Urinary bladder (tissue), 4 donors: ENCODE results near the gene KIF21A. TPM values are rescaled to one million over a fixed set of nuclear protein-coding genes. Genes with fewer than 3 reads are reported as not detected.
A peak's percentile ranks its signal among the peaks of the same experiment; 100 is the strongest.

Experiments
- DNase-seq: peaks from one replicate; pipeline ENCODE4 v3.0.0-alpha.2; 2015; ENCODE audit errors: extremely low spot score
- H3K27ac ChIP-seq: one replicate; pipeline ENCODE4 v1.5.1; 2013; ENCODE audit warnings: low read depth, mild to moderate bottlenecking, moderate library complexity
- H3K36me3 ChIP-seq: one replicate; pipeline ENCODE4 v1.6.1; 2013; ENCODE audit warnings: mild to moderate bottlenecking, moderate library complexity; ENCODE audit not compliant: insufficient read depth
- H3K4me1 ChIP-seq: one replicate; pipeline ENCODE4 v1.6.1; 2013; ENCODE audit warnings: mild to moderate bottlenecking, moderate library complexity; ENCODE audit not compliant: insufficient read depth
- H3K4me3 ChIP-seq: one replicate; pipeline ENCODE4 v1.5.1; 2013; ENCODE audit warnings: low read depth, low read length
- WGBS: extraction: QIAGEN DNeasy Blood & Tissue Kit; methylation state at CpG from one replicate; pipeline ENCODE4 v1.1.7; 2013; 5-methylcytosine and 5-hydroxymethylcytosine counted together
- polyA plus RNA-seq: library from polyadenylated mRNA; stranded (reverse); fragments of 200-250 nt; gene quantifications from one replicate; pipeline ENCODE4 v1.2.3, GENCODE V29; 2013
- total RNA-seq: library from RNA; depleted of rRNA; stranded (reverse); fragments of >200 nt; gene quantifications from one replicate; pipeline ENCODE4 v1.2.3, GENCODE V29; 2014
- donor health status: healthy with polysubstance abuse.
- donor health status: healthy.

Gene KIF21A
- total and polyA plus RNA-seq, 2 donors = 10.2 to 56.3 TPM

- Histone ChIP-seq H3K27ac (peak overlapping the region; percentile 78), H3K4me3 (peak overlapping the region; percentile 84), H3K4me1 (no peaks in the 10 kb centered on the region), H3K36me3 (no peaks in the 10 kb centered on the region)
- no peak for DNase-seq
- under 1% methylated on average over 34 of the region's 34 CpGs for WGBS
Measured at GRCh38 chr12:39442831-39443080, 164 bp downstream of the KIF21A start.

- peak overlapping the region; percentile 78 for H3K27ac ChIP-seq
- peak; percentile 14 for DNase-seq
- no peaks in the 10 kb centered on the region for H3K36me3 ChIP-seq
- peak overlapping the region; percentile 84 for H3K4me3 ChIP-seq
- WGBS = 3% methylated on average over 49 of the region's 49 CpGs
- H3K4me1 ChIP-seq = no peaks in the 10 kb centered on the region
Measured at GRCh38 chr12:39441963-39442830, 723 bp downstream of the KIF21A start.

GRCh38 chr12:39441189-39441962 is 1.5 kb downstream of the KIF21A start:
- WGBS = 61% methylated on average over 5 of the region's 5 CpGs
- DNase-seq = no peak
- Histone ChIP-seq H3K4me1 (no peaks in the 10 kb centered on the region), H3K27ac (no peak overlapping the region), H3K4me3 (peak overlapping the region; percentile 84), H3K36me3 (no peaks in the 10 kb centered on the region)

- Histone ChIP-seq H3K36me3 (no peaks in the 10 kb centered on the region), H3K27ac (no peak overlapping the region), H3K4me3 (no peak overlapping the region), H3K4me1 (no peaks in the 10 kb centered on the region)
- no peak for DNase-seq
- WGBS = 60% methylated on average over 2 of the region's 2 CpGs
Measured at GRCh38 chr12:39440781-39441180, 2.1 kb downstream of the KIF21A start.

- DNase-seq = no peak
- no peaks in the 10 kb centered on the region for H3K36me3 ChIP-seq
- 83% methylated on average over 1 of the region's 1 CpG for WGBS
- H3K4me3 ChIP-seq = no peak overlapping the region
- H3K4me1 ChIP-seq = no peaks in the 10 kb centered on the region
- no peak overlapping the region for H3K27ac ChIP-seq
Measured at GRCh38 chr12:39440101-39440500, 2.8 kb downstream of the KIF21A start.

- no peaks in the 10 kb centered on the region for H3K4me1 ChIP-seq
- no peak overlapping the region for H3K27ac ChIP-seq
- no peaks in the 10 kb centered on the region for H3K36me3 ChIP-seq
- DNase-seq = no peak
- no peak overlapping the region for H3K4me3 ChIP-seq
- 69% methylated on average over 3 of the region's 3 CpGs for WGBS
Measured at GRCh38 chr12:39435531-39435930, 7.4 kb downstream of the KIF21A start.

GRCh38 chr12:39431797-39432196 is 11.1 kb downstream of the KIF21A start:
- WGBS = 88% methylated on average over 1 of the region's 1 CpG
- DNase-seq = no peak
- H3K36me3 ChIP-seq = no peaks in the 10 kb centered on the region

GRCh38 chr12:39431002-39431796 is 11.7 kb downstream of the KIF21A start:
- no peak for DNase-seq
- no peak overlapping the region for H3K27ac ChIP-seq
- no peak overlapping the region for H3K4me3 ChIP-seq
- no peaks in the 10 kb centered on the region for H3K36me3 ChIP-seq
- 76% methylated on average over 3 of the region's 3 CpGs for WGBS
- H3K4me1 ChIP-seq = no peaks in the 10 kb centered on the region

More at GRCh38 chr12:39431797-39432196, 11.1 kb downstream of the KIF21A start:
- Histone ChIP-seq H3K27ac (no peak overlapping the region), H3K4me3 (no peak overlapping the region), H3K4me1 (no peaks in the 10 kb centered on the region)

- no peak for DNase-seq
- WGBS = 49% methylated on average over 2 of the region's 2 CpGs
- Histone ChIP-seq H3K4me1 (no peaks in the 10 kb centered on the region), H3K36me3 (no peaks in the 10 kb centered on the region), H3K4me3 (no peak overlapping the region), H3K27ac (no peak overlapping the region)
Measured at GRCh38 chr12:39429809-39430208, 13.1 kb downstream of the KIF21A start.

- WGBS = 70% methylated on average over 3 of the region's 3 CpGs
- Histone ChIP-seq H3K4me1 (no peaks in the 10 kb centered on the region), H3K36me3 (no peaks in the 10 kb centered on the region), H3K4me3 (no peak overlapping the region), H3K27ac (no peak overlapping the region)
- DNase-seq = no peak
Measured at GRCh38 chr12:39427360-39427808, 15.5 kb downstream of the KIF21A start.

GRCh38 chr12:39426636-39427240 is 16.2 kb downstream of the KIF21A start:
- no peaks in the 10 kb centered on the region for H3K4me1 ChIP-seq
- DNase-seq = no peak
- no peak overlapping the region for H3K4me3 ChIP-seq
- H3K27ac ChIP-seq = no peak overlapping the region
- 84% methylated on average over 3 of the region's 3 CpGs for WGBS
- no peaks in the 10 kb centered on the region for H3K36me3 ChIP-seq

- Histone ChIP-seq H3K36me3 (no peaks in the 10 kb centered on the region), H3K27ac (no peak overlapping the region), H3K4me3 (no peak overlapping the region), H3K4me1 (no peaks in the 10 kb centered on the region)
- DNase-seq = no peak
- WGBS = 95% methylated on average over 2 of the region's 2 CpGs
Measured at GRCh38 chr12:39420043-39420442, 22.9 kb downstream of the KIF21A start.

GRCh38 chr12:39419471-39419870 is 23.4 kb downstream of the KIF21A start:
- DNase-seq = no peak
- WGBS = 88% methylated on average over 2 of the region's 2 CpGs
- Histone ChIP-seq H3K27ac (no peak overlapping the region), H3K4me3 (no peak overlapping the region), H3K36me3 (no peaks in the 10 kb centered on the region), H3K4me1 (no peaks in the 10 kb centered on the region)
